Mesothelial cell of epicardium (in vitro differentiated cells): ENCODE data around the gene MLXIP. TPM values are rescaled to one million over a fixed set of nuclear protein-coding genes. Genes with fewer than 3 reads are reported as not detected.

Source experiments
- DNase-seq, 2 experiments: peaks; one replicate each; pipeline ENCODE4 v3.0.0; 2021; ENCODE audit warnings: low spot score in 2 of 2; ENCODE audit not compliant: unreplicated experiment in 2 of 2
- H3K27ac Mint-ChIP-seq: 2 replicates; pipeline ENCODE4 v1.8.0; 2021; ENCODE audit warnings: mixed read lengths
- H3K27me3 Mint-ChIP-seq: 2 replicates; pipeline ENCODE4 v1.8.0; 2021; ENCODE audit warnings: low read depth, mixed read lengths
- H3K36me3 Mint-ChIP-seq: 2 replicates; pipeline ENCODE4 v1.8.0; 2021; ENCODE audit warnings: mixed read lengths
- H3K4me1 Mint-ChIP-seq: 2 replicates; pipeline ENCODE4 v1.8.0; 2021; ENCODE audit warnings: mixed read lengths
- H3K4me3 Mint-ChIP-seq: 2 replicates; pipeline ENCODE4 v1.8.0; 2021; ENCODE audit warnings: mild to moderate bottlenecking, moderate library complexity, mixed read lengths
- H3K9me3 Mint-ChIP-seq: 2 replicates; pipeline ENCODE4 v1.8.0; 2021; ENCODE audit warnings: mixed read lengths
- CTCF ChIP-seq: fragments of 200-600 bp; sonication (generic); IDR thresholded peaks from one replicate; pipeline ENCODE4 v1.5.0; 2021; ENCODE audit warnings: antibody characterized with exemption; ENCODE audit not compliant: unreplicated experiment
- total RNA-seq: library from RNA; stranded (reverse); gene quantifications from 3 replicates; pipeline ENCODE4 v1.2.1, GENCODE V29; 2021

MLXIP gene
- total RNA-seq, 1 donor from 2014 or later: 65.3 TPM

GRCh38 chr12:122057769-122058168, 20.8 kb upstream of the MLXIP start:
- no peak for DNase-seq
- no peak overlapping the region for H3K4me3 Mint-ChIP-seq

GRCh38 chr12:122058549-122059149, 19.9 kb upstream of the MLXIP start:
- no peaks in the 10 kb centered on the region for H3K27me3 Mint-ChIP-seq
- H3K4me3 Mint-ChIP-seq: no peak overlapping the region
- DNase-seq: no peak
- no peak for TF ChIP-seq CTCF
- no peaks in the 10 kb centered on the region for H3K9me3 Mint-ChIP-seq
- H3K27ac Mint-ChIP-seq: no peak overlapping the region
- peaks cover 18% of the 10 kb centered on the region for H3K4me1 Mint-ChIP-seq
- H3K36me3 Mint-ChIP-seq: peaks cover 17% of the 10 kb centered on the region

More at GRCh38 chr12:122057769-122058168, 20.8 kb upstream of the MLXIP start:
- Mint-ChIP-seq H3K36me3 (peaks cover 17% of the 10 kb centered on the region), H3K27me3 (no peaks in the 10 kb centered on the region), H3K27ac (no peak overlapping the region), H3K4me1 (peaks cover 9% of the 10 kb centered on the region), H3K9me3 (no peaks in the 10 kb centered on the region)
- TF ChIP-seq CTCF: no peak

- Mint-ChIP-seq H3K36me3 (peaks cover 17% of the 10 kb centered on the region), H3K4me1 (peaks cover 21% of the 10 kb centered on the region), H3K27ac (no peak overlapping the region)
Measured at GRCh38 chr12:122059203-122059960, 19.2 kb upstream of the MLXIP start.

GRCh38 chr12:122060081-122060501, 18.5 kb upstream of the MLXIP start:
- Mint-ChIP-seq H3K4me1 (peaks cover 27% of the 10 kb centered on the region), H3K9me3 (no peaks in the 10 kb centered on the region), H3K27me3 (no peaks in the 10 kb centered on the region), H3K36me3 (peaks cover 17% of the 10 kb centered on the region), H3K4me3 (no peak overlapping the region), H3K27ac (no peak overlapping the region)
- DNase-seq: no peak
- no peak for TF ChIP-seq CTCF

More at GRCh38 chr12:122059203-122059960, 19.2 kb upstream of the MLXIP start:
- no peak for DNase-seq
- no peaks in the 10 kb centered on the region for H3K27me3 Mint-ChIP-seq
- no peak for TF ChIP-seq CTCF
- no peak overlapping the region for H3K4me3 Mint-ChIP-seq
- H3K9me3 Mint-ChIP-seq: no peaks in the 10 kb centered on the region

- no peak overlapping the region for H3K4me3 Mint-ChIP-seq
- H3K27me3 Mint-ChIP-seq: no peaks in the 10 kb centered on the region
- H3K4me1 Mint-ChIP-seq: peaks cover 31% of the 10 kb centered on the region
- no peak overlapping the region for H3K27ac Mint-ChIP-seq
- no peak for TF ChIP-seq CTCF
- H3K36me3 Mint-ChIP-seq: peaks cover 17% of the 10 kb centered on the region
- H3K9me3 Mint-ChIP-seq: no peaks in the 10 kb centered on the region
- no peak for DNase-seq
Measured at GRCh38 chr12:122061253-122061652, 17.3 kb upstream of the MLXIP start.
